Measurements from ENCODE around the gene NPAS2.

- no peak for TF ChIP-seq CTCF (conservative IDR thresholded peaks at IDR 0.05)
- no peak for TF ChIP-seq ZFX (IDR thresholded peaks at IDR 0.05)
Measured at GRCh38 chr2:100824842-100825241, 4.9 kb downstream of the NPAS2 start.

All from C4-2B (cell line).